Amniotic epithelial cell (primary cell): ENCODE results near the gene MAD1L1.

Experiments
- DNase-seq: peaks from one replicate; pipeline ENCODE4 v3.0.0-alpha.2; 2010; ENCODE audit warnings: low read depth

Gene MAD1L1

GRCh38 chr7:2156756-2157472 is 75.8 kb downstream of the MAD1L1 start:
- DNase-seq = no peak

GRCh38 chr7:2154831-2155230 is 77.9 kb downstream of the MAD1L1 start:
- no peak for DNase-seq

GRCh38 chr7:2154121-2154520 is 78.6 kb downstream of the MAD1L1 start:
- no peak for DNase-seq

- no peak for DNase-seq
These were observed 80.1 kb downstream of the MAD1L1 start for GRCh38 chr7:2152646-2153045.

GRCh38 chr7:2151801-2152612 is 80.7 kb downstream of the MAD1L1 start:
- DNase-seq = no peak

GRCh38 chr7:2151237-2151636 is 81.5 kb downstream of the MAD1L1 start:
- no peak for DNase-seq

- no peak for DNase-seq
These were observed 82.3 kb downstream of the MAD1L1 start for GRCh38 chr7:2150445-2150815.

GRCh38 chr7:2149672-2150444 is 82.9 kb downstream of the MAD1L1 start:
- no peak for DNase-seq

- DNase-seq = no peak
These were observed 83.9 kb downstream of the MAD1L1 start for GRCh38 chr7:2148814-2149213.

- DNase-seq = no peak
These were observed 84.6 kb downstream of the MAD1L1 start for GRCh38 chr7:2148189-2148588.

- DNase-seq = no peak
These were observed 85.9 kb downstream of the MAD1L1 start for GRCh38 chr7:2146676-2147472.

GRCh38 chr7:2145835-2146580 is 86.7 kb downstream of the MAD1L1 start:
- no peak for DNase-seq

GRCh38 chr7:2144926-2145325 is 87.8 kb downstream of the MAD1L1 start:
- DNase-seq = no peak

GRCh38 chr7:2143981-2144595 is 88.7 kb downstream of the MAD1L1 start:
- no peak for DNase-seq

GRCh38 chr7:2143450-2143849 is 89.3 kb downstream of the MAD1L1 start:
- DNase-seq = no peak

- DNase-seq = no peak
These were observed 90.4 kb downstream of the MAD1L1 start for GRCh38 chr7:2142386-2142785.

GRCh38 chr7:2141651-2142050 is 91.1 kb downstream of the MAD1L1 start:
- no peak for DNase-seq

- no peak for DNase-seq
These were observed 91.7 kb downstream of the MAD1L1 start for GRCh38 chr7:2141021-2141410.

GRCh38 chr7:2140216-2141020 is 92.3 kb downstream of the MAD1L1 start:
- no peak for DNase-seq
